ENCODE measurements around the gene NUTF2. TPM values are rescaled to one million over a fixed set of nuclear protein-coding genes. Genes with fewer than 3 reads are reported as not detected.

Gene NUTF2
- total RNA-seq, 1 donor = 203 TPM

- Histone ChIP-seq H3K79me2 (ENCODE audit: insufficient read depth, low read length) (peaks cover 41% of the 10 kb centered on the region), H3K27me3 (ENCODE audit: insufficient read depth, low read length) (no peaks in the 10 kb centered on the region), H3K4me2 (ENCODE audit: insufficient read depth, low read length) (peak within 1 kb of the TSS; percentile 92), H3K27ac (ENCODE audit: low read depth, low read length) (peak within 1 kb of the TSS; percentile 82), H3K4me3 (ENCODE audit: insufficient read depth, low read length) (peak within 1 kb of the TSS; percentile 99), H4K20me1 (ENCODE audit: insufficient read depth, low read length) (peaks cover 7% of the 10 kb centered on the region), H3K9me3 (ENCODE audit: low read depth, low read length) (no peaks in the 10 kb centered on the region), H2AFZ (ENCODE audit: low read length) (peak within 1 kb of the TSS; percentile 94), H3K36me3 (ENCODE audit: insufficient read depth, low read length) (peaks cover 6% of the 10 kb centered on the region), H3K4me1 (ENCODE audit: insufficient read depth, low read length) (peaks cover 11% of the 10 kb centered on the region)
- DNase-seq (ENCODE audit: insufficient read length, low spot score, missing footprints) = peak; percentile 98
- TF ChIP-seq CTCF (IDR thresholded peaks at IDR 0.05; ENCODE audit: extremely low read depth, low read depth, low read length) = no peak
Measured at GRCh38 chr16:67806428-67807147, 40.1 kb upstream of the NUTF2 start, which contains the start of the genes RANBP10 and TSNAXIP1. RANBP10 (minus strand) TSS chr16:67806560; CDS start chr16:67806536, 24 bp downstream. TSNAXIP1 (plus strand) TSS chr16:67806889; CDS start chr16:67807150, 261 bp downstream.

GRCh38 chr16:67807148-67807682 is 39.5 kb upstream of the NUTF2 start:
- H4K20me1 ChIP-seq (ENCODE audit: insufficient read depth, low read length) = peaks cover 6% of the 10 kb centered on the region
- no peak for TF ChIP-seq CTCF (IDR thresholded peaks at IDR 0.05; ENCODE audit: extremely low read depth, low read depth, low read length)
- H3K4me3 ChIP-seq (ENCODE audit: insufficient read depth, low read length) = peak overlapping the region; percentile 99
- peaks cover 6% of the 10 kb centered on the region for H3K36me3 ChIP-seq (ENCODE audit: insufficient read depth, low read length)
- H3K27me3 ChIP-seq (ENCODE audit: insufficient read depth, low read length) = no peaks in the 10 kb centered on the region
- no peak for DNase-seq (ENCODE audit: insufficient read length, low spot score, missing footprints)
- H3K4me2 ChIP-seq (ENCODE audit: insufficient read depth, low read length) = peak overlapping the region; percentile 84
- H3K9me3 ChIP-seq (ENCODE audit: low read depth, low read length) = no peaks in the 10 kb centered on the region
- peaks cover 11% of the 10 kb centered on the region for H3K4me1 ChIP-seq (ENCODE audit: insufficient read depth, low read length)
- peak overlapping the region; percentile 91 for H2AFZ ChIP-seq (ENCODE audit: low read length)
- peaks cover 35% of the 10 kb centered on the region for H3K79me2 ChIP-seq (ENCODE audit: insufficient read depth, low read length)
- H3K27ac ChIP-seq (ENCODE audit: low read depth, low read length) = peak overlapping the region; percentile 53

GRCh38 chr16:67811899-67812298 is 34.8 kb upstream of the NUTF2 start:
- Histone ChIP-seq H3K27ac (ENCODE audit: low read depth, low read length) (no peak overlapping the region), H3K79me2 (ENCODE audit: insufficient read depth, low read length) (no peaks in the 10 kb centered on the region), H3K4me3 (ENCODE audit: insufficient read depth, low read length) (no peak overlapping the region), H3K9me3 (ENCODE audit: low read depth, low read length) (no peaks in the 10 kb centered on the region), H3K36me3 (ENCODE audit: insufficient read depth, low read length) (no peaks in the 10 kb centered on the region), H2AFZ (ENCODE audit: low read length) (no peak overlapping the region), H4K20me1 (ENCODE audit: insufficient read depth, low read length) (no peaks in the 10 kb centered on the region), H3K4me2 (ENCODE audit: insufficient read depth, low read length) (no peak overlapping the region), H3K4me1 (ENCODE audit: insufficient read depth, low read length) (peaks cover 4% of the 10 kb centered on the region), H3K27me3 (ENCODE audit: insufficient read depth, low read length) (no peaks in the 10 kb centered on the region)
- DNase-seq (ENCODE audit: insufficient read length, low spot score, missing footprints) = no peak
- no peak for TF ChIP-seq CTCF (IDR thresholded peaks at IDR 0.05; ENCODE audit: extremely low read depth, low read depth, low read length)

- Histone ChIP-seq H3K4me1 (ENCODE audit: insufficient read depth, low read length) (no peaks in the 10 kb centered on the region), H4K20me1 (ENCODE audit: insufficient read depth, low read length) (no peaks in the 10 kb centered on the region), H3K27ac (ENCODE audit: low read depth, low read length) (no peak overlapping the region), H3K79me2 (ENCODE audit: insufficient read depth, low read length) (no peaks in the 10 kb centered on the region), H3K36me3 (ENCODE audit: insufficient read depth, low read length) (no peaks in the 10 kb centered on the region), H3K4me3 (ENCODE audit: insufficient read depth, low read length) (no peak overlapping the region), H3K4me2 (ENCODE audit: insufficient read depth, low read length) (no peak overlapping the region), H2AFZ (ENCODE audit: low read length) (no peak overlapping the region), H3K9me3 (ENCODE audit: low read depth, low read length) (no peaks in the 10 kb centered on the region), H3K27me3 (ENCODE audit: insufficient read depth, low read length) (no peaks in the 10 kb centered on the region)
- no peak for DNase-seq (ENCODE audit: insufficient read length, low spot score, missing footprints)
- TF ChIP-seq CTCF (IDR thresholded peaks at IDR 0.05; ENCODE audit: extremely low read depth, low read depth, low read length) = no peak
Measured at GRCh38 chr16:67814567-67814966, 32.2 kb upstream of the NUTF2 start.

Measured in osteoblast (primary cell).